HL-60/S4 treated with phorbol 12-myristate 13-acetate at 8.2 ng/mL for 4 days and 3 days (cell line): ENCODE measurements around the gene EBLN2.

Experiments
- in situ Hi-C: fragments of 300-500 bp; cut with MboI; formaldehyde crosslinking; loops from 2 replicates; pipeline ENCODE4 v1.15.0; 2022; ENCODE audit warnings: low sequenced_read_pairs

EBLN2 gene

DNA sequence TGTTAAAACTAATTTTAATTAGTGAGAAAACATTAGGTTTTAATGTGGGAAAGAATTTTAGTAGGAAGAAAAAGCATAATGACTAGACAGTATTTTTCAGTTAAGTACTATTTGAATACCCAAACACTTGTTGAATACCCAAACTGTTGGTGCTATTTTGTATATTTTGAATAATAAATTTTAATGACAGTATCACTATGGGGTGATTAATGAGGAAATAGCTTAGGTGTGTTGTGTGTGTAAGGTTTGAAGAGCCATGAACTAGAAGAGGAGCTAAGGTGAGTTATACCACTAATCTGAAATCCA lies 4.7 kb upstream of the EBLN2 start:
- in situ Hi-C loops = loop anchor here (25.0 kb wide), 1 partner anchor 119 kb away; no protein-coding TSS in a partner anchor

DNA sequence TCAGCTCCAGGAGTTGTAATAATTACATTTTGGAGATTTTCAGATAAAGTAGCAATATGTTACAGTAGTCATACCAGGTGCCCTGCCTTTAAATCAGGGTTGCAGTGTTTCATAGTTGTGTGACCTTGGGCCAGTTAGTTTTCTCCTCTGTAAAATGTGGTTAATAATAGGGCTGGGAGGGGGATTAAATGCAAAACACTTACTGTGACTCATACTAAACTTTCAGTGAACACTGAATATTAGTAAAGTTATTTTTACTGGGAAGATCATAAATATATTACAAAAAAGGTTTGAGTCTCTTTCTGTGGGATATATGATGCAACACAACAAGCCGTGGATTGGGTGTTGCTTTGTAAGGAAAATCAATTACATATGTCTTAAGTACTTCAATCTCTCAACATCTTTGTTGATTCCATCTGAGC lies 1.1 kb upstream of the EBLN2 start:
- in situ Hi-C loops = loop anchor here (25.0 kb wide), 1 partner anchor 123 kb away; no protein-coding TSS in a partner anchor

DNA sequence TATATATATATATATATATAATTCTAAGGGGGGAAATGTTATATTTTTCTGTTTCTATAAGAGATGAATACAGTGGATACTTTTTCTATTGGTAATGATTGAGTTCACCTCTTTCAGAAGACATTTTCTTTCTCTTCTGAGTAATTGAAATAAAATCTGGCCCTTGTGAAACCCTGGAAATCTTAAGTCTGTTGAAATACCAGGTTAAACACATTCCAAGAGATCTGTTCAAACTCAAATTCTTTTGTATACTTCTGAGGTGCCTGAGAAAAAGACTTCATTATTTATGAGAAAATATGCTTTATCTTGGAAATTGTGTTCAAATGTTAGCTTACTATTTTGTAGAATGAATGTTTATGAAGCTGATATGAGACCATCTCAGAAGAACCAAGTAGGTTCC lies 4.8 kb downstream of the EBLN2 start:
- in situ Hi-C loops = loop anchor here (25.0 kb wide), 1 partner anchor 129 kb away; no protein-coding TSS in a partner anchor

DNA sequence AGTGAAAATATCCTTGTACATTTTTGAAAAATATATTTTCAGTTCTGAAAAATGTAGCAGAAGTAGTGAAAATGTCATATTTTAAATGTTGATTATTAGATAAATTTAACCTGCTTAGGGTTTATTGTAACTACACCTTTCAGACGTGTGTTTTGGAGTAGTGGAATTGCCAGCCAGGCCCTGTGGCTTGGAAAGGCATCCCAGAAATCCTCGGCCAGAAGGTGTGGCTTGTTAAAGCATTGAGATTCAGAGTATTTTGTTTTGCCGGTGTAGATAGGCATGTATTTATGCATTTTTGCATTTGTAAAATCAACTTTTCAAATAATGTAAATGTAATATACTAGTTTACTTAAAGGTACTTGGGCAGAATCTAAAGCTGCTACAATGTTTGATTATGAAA lies 7.0 kb downstream of the EBLN2 start:
- in situ Hi-C loops = loop anchor here (25.0 kb wide), 1 partner anchor 131 kb away; no protein-coding TSS in a partner anchor

DNA sequence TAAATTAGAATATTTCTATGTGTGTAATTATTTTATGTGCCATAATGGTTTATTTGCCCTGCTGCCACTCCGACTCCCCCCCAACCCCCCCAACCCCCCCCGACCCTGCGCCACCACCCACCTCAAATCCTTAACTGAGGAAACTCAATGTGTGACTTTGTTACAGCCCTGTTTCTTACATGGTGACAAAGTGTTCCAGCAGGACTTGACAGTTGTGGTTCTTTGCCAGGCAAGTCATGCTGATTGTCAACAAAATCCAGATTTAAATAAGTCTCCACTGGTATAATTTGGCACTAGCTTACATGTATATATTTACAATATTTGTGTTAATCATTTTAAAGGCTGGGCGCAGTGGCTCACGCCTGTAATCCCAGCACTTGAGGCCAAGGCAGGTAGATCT lies 7.7 kb downstream of the EBLN2 start:
- in situ Hi-C loops = loop anchor here (25.0 kb wide), 1 partner anchor 132 kb away; no protein-coding TSS in a partner anchor

DNA sequence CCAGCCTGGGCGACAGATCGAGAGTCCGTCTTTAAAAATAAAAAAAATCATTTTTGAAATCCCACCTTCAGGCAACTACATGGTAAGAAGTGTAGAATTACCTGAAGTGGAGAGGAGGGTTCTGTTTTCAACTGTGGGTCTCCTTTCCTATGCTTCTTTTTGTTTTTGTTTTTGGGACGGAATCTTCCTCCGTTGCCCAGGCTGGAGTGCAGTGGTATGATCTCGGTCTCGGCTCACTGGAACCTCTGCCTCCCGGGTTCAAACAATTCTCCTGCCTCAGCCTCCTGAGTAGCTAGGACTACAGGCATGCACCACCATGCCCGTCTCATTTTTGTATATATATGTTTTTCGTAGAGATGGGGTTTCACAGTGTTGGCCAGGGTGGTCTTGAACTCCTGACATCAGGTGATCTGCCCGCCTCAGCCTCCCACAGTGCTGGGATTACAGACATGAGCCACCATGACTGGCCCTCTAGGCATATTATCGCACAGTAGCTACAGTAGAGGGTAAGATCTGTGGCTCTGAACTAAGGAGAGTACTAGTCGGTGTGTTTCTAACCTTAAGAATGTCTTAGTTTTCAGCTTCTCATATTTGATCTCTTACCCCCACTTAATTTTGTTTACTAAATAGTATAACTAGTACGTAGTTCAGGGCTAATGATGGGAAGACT lies 8.5 kb downstream of the EBLN2 start:
- in situ Hi-C loops = loop anchor here (25.0 kb wide), 1 partner anchor 133 kb away; no protein-coding TSS in a partner anchor

DNA sequence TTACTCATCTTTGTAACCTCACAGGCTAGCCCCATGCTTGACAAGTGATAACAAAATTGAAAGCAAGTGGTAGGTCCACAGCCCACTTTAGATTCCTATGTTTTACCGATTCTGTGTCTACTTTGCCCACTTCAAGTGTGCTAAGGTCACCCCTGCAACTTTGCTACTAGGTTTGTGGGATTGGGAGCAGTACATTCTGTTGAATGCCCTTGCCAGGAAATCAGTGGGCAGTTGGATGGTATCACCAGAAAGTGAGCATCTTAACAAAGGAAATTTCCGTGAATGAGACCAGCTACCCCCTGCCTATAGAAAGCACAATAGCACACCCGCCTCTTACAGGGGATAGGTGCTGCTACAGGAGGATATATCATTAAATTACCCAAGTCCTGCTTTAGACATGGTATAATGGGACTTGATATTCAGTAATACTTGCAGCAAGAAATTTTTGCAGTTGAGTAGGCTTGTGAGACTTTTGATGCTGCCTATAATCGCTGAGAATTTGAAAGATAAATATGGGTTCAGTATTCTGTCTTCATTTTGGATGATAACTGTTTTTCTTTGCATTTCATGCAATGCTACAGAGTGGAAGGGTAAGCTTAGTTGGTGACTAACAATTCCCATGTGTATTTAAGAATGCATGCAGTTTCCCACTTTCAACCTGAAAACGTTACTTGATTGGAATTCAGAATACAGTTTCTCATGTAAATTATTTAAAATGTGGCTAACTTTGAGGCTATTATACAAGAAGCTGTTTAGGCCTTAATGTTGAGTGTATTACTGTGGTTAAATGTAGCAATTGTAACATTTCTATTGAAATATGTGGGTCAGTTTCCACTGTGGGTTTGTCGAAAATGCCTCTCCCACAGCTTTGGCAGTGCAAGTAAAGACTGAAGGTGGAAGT lies 9.5 kb downstream of the EBLN2 start:
- in situ Hi-C loops = loop anchor here (25.0 kb wide), 1 partner anchor 134 kb away; no protein-coding TSS in a partner anchor

DNA sequence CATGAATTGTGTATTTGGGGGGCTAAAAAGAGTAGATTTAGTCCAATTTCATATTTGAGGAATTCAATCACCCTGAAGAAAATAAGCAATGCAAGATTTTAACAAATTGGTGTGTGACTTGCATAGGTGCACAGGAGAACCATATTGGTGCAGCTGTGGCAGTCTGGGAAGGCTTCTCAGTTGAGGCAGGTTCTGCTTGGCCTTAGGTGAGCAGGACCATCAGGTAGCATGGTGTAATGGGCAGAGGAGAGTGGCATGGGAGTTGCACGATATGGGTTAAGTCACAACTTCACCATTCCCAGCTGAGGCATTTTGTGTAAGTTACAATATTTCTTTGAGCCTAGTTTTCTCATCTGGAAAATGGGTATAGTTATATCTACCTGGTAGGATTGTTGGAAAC lies 10.5 kb downstream of the EBLN2 start:
- in situ Hi-C loops = loop anchor here (25.0 kb wide), 1 partner anchor 135 kb away; no protein-coding TSS in a partner anchor

DNA sequence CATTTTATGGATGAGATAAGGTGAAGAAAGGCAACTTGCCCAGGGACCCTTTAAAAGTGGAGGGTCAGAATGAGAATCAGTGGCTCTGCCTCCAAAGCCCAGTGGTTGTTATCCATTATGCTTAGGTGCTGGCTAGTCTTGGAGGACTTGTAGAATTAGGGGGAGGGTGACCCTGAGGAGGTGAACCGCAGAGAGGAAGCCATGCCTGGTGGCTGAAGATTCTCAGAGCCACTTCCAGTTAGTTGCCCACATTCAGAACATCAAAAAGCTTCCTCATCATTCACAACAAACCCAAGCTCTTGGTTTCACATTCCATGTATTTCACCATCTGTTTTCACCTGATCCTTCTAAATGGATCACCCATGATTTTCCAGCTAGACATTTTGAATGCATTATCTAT lies 11.2 kb downstream of the EBLN2 start:
- in situ Hi-C loops = loop anchor here (25.0 kb wide), 1 partner anchor 135 kb away; no protein-coding TSS in a partner anchor

DNA sequence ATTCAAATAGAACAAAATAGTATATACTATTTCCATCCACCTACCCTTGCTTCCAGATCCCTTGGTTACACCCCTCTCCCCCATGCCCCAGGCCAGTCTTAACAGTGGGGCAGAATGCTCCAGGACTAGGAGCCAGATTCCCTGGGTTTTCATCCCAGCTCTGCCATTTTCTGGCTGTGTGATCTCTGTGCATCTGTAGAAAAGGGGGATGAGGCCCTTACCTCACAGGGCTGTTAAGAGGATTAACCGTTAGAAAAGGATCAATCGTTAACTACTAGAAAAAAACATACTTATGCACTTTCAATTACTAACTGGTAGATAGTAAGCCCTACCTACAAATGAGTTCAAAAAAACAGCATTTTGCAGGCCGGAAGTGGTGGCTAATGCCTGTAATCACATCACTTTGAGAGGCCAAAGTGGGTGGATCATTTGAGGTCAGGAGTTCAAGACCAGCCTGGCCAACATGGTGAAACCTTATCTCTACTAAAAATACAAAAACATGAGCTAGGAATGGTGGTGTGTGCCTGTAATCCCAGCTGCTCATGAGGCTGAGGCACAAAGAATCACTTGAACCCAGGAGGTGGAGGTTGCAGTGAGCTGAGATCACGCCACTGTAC lies 11.7 kb downstream of the EBLN2 start:
- in situ Hi-C loops = loop anchor here (25.0 kb wide), 1 partner anchor 136 kb away; no protein-coding TSS in a partner anchor

DNA sequence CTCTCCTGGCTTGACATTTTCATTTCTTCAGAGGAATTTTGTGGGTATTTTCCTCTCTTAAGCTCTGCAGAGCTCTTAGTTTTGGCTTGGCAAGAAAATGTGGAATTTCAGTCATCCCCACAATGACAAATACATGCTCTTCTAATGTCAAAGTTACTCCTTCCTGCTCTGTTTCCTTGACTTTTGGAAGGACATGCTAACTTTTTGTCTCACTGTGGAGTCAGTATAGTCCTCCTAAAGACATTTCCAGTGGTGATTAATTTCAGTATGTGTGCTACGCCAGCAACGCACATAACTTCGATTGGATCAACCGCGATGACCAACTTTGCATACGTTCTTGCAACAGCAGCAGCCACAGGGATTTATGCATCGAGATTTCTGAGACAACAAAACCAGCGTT lies 13.3 kb downstream of the EBLN2 start:
- in situ Hi-C loops = loop anchor here (25.0 kb wide), 2 partner anchors 137 to 1337 kb away; partner anchors contain the start of gene EIF4E3

DNA sequence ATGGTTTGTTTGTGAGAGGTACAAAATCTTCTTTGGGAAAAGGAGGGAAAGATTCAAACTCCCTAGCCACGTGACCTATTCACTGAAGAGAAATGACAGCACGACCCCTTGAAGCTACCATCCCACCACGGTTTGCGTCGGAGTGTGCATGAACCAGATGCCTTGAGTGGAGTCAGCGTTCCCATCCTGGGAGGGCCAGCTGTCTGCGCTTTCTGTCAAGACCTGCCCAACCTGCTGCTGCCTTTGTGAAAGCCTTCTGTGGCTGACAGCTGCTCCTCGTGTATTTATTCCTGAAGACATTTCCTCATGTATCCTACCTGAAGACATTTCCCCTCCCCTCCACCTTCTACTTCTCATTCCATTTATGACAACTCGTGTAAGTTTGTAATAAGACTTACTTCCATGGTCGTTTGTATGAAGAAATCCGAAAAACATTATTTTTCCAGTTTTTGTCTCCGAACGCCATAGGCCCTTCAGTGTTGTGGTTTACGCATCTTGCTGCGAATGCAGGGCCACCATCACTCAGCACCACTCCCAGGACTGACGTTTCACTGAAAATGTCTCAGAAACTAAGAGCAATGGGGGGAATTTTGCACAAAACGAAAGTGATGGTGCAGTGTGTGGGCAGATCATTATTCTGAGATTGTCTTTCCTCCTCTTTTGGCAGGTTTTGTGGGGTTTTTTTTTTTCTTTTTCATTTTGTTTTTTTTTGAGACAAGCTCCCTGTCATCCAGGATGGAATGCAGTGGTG lies 18.9 kb downstream of the EBLN2 start:
- in situ Hi-C loops = loop anchor here (25.0 kb wide), 1 partner anchor 1343 kb away; the partner anchor contains the start of gene EIF4E3

DNA sequence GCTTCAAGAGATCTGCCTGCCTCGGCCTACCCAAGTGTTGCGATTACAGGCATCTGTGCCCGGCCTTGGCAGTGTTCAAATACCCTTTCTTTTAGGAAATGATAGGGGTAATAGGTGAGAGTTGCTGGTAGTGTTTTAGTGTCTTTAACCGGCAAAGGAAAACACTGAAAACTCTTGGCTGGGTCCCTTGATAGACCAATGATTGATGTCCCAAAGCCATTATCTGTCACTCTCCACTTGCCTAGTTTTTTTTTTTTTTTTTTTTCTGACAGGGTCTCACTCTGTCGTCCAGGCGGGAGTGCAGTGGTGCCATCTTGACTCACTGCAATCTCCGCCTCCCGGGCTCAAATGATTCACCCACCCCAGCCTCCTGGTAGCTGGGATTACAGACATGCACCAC lies 19.7 kb downstream of the EBLN2 start:
- in situ Hi-C loops = loop anchor here (25.0 kb wide), 1 partner anchor 1344 kb away; the partner anchor contains the start of gene EIF4E3

DNA sequence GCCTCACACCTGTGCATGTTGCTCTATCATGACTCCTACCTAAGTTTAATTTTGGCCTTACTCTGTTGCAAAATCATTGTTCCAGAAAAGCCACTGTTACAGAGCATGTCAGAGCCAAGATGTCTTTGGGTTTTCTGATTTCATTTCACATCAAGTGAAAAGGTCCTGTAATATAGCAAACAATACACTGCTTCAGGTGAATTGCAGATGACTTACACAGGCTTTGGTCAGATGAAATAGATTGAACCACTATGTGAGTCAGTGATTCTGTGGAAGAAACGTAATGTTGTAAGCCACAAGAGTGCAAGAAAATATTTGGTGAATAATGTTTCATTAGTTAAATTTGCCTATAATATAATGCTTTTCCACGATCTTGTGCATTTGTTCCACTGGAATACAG lies 22.7 kb downstream of the EBLN2 start:
- in situ Hi-C loops = loop anchor here (25.0 kb wide), 1 partner anchor 1347 kb away; the partner anchor contains the start of gene EIF4E3

DNA sequence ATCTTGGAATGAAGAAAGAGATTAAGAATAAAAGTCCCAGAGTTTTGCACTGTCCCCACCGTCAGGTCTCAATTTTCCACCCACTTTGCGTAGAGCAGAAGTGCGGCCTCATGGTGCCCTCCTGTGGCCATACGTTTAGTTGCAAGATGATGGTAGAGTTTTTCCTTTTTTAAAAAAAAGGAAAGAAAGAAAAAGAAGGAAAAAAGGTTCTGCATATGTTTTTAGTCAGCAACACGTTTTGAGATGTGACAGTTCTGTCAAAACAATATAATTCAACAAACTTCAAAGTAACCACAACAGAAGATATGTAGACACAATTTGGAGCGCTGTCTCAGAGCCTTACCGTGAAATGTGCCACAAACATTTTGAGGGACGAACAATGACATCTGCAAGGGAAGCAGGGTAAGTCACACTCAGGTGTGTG lies 24.6 kb downstream of the EBLN2 start:
- in situ Hi-C loops = loop anchor here (25.0 kb wide), 1 partner anchor 1349 kb away; the partner anchor contains the start of gene EIF4E3

DNA sequence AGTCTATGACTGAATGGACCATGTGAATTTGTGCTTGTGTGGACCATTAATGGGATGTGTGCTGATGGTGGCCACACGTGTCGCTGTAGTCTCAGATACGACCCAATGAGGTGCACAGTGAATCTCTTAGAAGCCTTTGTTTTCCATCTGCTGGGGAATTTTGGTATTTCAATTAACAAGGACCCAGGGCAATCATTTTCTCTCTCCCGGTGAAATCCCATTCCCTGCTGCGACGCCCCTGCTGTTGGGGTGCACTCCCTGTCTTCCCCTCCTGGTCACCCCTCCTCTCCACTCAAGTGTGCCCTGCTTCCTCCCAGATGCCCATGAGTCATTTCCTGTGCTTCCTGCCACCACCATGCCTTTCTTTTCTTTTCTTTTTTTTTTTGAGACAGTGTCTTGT lies 32.7 kb downstream of the EBLN2 start:
- in situ Hi-C loops = loop anchor here (25.0 kb wide), 1 partner anchor 1357 kb away; the partner anchor contains the start of gene EIF4E3

DNA sequence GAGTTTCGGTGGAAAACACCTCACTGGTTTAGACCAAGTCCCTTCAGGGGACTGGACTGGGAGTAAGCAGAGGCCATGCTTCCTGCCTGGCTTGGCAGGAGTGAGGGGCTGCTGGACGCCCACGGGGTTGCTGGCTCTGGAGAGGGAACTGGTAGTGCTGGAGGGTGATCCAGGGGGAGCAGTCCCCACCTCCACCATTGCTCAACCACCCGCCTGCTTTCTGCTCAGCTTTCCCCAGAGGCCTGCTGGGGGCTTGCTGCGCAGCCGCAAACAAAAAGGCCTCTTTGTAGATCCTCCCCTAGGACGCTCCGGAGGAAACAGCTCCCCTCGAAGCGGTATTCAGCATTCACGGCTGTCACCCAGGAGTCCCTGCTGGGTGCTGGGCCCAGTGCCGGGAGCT lies 33.5 kb downstream of the EBLN2 start:
- in situ Hi-C loops = loop anchor here (25.0 kb wide), 1 partner anchor 1358 kb away; the partner anchor contains the start of gene EIF4E3

DNA sequence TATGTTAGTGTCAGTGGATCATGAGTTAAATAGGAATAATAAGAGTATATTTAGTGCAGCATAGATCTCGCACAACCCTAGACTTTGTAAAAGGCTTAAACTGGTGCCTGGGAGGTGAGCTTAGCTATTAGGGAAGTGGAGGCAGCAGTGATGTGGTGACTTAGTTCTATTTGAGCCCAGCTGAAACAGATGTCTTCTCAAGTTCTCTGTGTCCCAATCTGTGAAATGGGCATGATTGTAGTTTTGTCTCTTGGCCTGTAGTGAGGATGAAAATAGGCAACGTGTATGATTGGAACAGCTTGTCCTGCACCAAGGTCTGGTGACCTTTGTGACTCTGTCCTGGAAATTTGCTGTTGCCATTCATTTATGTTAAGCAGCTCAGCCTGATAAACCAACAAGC lies 34.7 kb downstream of the EBLN2 start:
- in situ Hi-C loops = loop anchor here (25.0 kb wide), 1 partner anchor 1359 kb away; the partner anchor contains the start of gene EIF4E3

DNA sequence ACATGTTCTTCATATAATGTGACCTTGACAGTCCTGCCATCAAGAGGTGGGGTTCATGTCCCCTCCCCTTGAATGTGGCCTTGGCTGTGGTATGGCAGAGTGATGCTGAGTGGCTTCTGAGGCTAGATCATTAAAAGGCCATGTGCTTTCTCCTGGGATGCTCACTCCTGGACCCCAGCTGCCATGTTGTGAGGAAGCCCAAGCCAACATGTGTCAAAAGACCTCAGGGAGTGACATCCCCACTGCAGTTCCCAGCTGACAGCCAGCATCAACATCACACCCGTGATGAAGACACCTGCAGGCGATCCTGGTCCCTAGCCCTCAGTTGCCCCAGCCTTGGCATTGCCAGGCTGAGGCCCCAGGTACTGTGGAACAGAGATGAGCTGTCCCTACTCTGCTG lies 36.6 kb downstream of the EBLN2 start:
- in situ Hi-C loops = loop anchor here (25.0 kb wide), 1 partner anchor 1361 kb away; the partner anchor contains the start of gene EIF4E3

DNA sequence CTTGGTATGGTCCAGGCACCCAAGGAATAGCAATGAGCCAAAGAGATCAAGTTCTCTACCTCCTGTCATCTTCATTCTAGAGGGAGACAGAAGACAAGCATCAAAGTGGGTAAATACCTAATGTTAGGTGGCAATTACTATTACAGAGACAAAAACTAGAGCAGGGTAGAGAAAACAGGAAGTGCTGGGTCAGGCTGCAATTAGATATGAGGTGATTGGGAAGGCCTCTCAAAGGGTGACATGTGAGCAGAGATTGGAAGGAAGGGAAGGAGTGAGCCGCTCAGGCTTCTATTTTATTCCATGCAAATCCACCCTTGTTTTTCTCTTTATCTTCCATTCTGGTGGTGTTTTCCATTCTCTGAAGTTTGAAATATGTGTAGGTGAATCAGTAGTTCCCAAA lies 37.4 kb downstream of the EBLN2 start:
- in situ Hi-C loops = loop anchor here (25.0 kb wide), 1 partner anchor 1362 kb away; the partner anchor contains the start of gene EIF4E3
